Fibroblast of mammary gland (primary cell): ENCODE data around the gene PELO.

Source experiments
- DNase-seq: peaks from one replicate; pipeline ENCODE4 v3.0.0-alpha.2; 2010; ENCODE audit warnings: low read depth
- H3K4me3 ChIP-seq: 2 replicates; pipeline ENCODE4 v1.5.1; 2011; ENCODE audit warnings: low read depth, mild to moderate bottlenecking, low read length, moderate library complexity; ENCODE audit not compliant: control insufficient read depth
- TF ChIP-seq, protein P1 (sequence below): conservative IDR thresholded peaks from 2 replicates; pipeline ENCODE4 v1.5.1; 2011; ENCODE audit warnings: low read depth, low read length, inconsistent platforms; ENCODE audit not compliant: control insufficient read depth, insufficient read depth

PELO gene

GRCh38 chr5:52759331-52759730 lies 28.4 kb upstream of the PELO start:
- peak; percentile 30 for DNase-seq
- TF ChIP-seq, protein P1, sequence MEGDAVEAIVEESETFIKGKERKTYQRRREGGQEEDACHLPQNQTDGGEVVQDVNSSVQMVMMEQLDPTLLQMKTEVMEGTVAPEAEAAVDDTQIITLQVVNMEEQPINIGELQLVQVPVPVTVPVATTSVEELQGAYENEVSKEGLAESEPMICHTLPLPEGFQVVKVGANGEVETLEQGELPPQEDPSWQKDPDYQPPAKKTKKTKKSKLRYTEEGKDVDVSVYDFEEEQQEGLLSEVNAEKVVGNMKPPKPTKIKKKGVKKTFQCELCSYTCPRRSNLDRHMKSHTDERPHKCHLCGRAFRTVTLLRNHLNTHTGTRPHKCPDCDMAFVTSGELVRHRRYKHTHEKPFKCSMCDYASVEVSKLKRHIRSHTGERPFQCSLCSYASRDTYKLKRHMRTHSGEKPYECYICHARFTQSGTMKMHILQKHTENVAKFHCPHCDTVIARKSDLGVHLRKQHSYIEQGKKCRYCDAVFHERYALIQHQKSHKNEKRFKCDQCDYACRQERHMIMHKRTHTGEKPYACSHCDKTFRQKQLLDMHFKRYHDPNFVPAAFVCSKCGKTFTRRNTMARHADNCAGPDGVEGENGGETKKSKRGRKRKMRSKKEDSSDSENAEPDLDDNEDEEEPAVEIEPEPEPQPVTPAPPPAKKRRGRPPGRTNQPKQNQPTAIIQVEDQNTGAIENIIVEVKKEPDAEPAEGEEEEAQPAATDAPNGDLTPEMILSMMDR, result no peak
- no peak overlapping the region for H3K4me3 ChIP-seq

DNA sequence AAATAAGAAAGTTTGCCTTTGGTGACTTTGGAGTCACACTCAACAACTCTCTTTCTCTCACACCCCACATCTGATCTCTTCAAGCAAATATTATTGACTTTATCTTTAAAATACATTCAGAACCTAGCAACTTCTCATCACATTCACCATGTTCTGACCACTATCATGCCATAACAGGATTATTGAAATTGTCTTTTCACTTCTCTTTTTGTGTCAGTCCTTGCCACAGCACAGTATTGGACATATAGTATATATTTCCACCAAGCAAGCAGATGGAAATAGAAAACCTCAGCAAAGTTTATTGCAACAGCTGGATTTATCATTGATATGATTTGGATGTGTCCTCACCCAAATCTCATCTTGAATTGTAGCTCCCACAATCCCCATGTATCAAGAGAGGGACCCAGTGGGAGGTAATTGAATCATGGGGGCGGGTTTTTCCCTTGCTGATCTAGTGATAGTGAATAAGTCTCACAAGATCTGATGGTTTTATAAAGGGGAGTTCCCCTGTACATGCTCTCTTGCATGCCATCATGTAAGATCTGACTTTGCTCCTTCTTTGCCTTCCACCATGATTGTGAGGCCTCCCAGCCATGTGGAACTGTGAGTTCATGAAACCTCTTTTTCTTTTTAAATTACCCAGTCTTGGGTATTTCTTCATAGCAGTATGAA lies 26.9 kb upstream of the PELO start:
- DNase-seq, result no peak
- no peak overlapping the region for H3K4me3 ChIP-seq
- TF ChIP-seq, protein P1, result no peak

DNA sequence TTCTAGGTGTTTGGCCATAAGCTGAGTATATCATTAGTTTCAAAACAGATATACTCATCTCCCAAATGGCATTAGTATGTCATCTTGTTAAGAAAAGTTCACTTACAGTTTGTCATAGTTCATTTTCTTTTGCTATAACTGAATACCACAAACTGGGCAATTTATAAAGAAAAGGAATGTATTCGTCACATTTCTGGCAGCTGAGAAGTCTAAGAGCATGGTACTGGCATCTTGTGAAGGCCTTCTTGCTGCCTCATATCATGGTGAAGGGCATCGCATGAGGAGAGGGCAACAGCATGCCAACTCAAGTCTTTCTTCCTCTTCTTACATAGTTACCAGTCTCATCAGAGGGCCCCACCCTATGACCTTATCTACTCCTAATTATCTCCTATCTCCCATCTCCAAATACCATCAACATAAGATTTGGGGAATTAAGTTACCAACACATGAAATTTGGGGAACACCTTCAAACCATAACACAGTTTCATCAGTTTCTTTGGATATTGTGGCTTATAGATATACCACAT lies 20.4 kb upstream of the PELO start:
- TF ChIP-seq, protein P1, result no peak
- DNase-seq, result no peak
- H3K4me3 ChIP-seq, result no peak overlapping the region

DNA sequence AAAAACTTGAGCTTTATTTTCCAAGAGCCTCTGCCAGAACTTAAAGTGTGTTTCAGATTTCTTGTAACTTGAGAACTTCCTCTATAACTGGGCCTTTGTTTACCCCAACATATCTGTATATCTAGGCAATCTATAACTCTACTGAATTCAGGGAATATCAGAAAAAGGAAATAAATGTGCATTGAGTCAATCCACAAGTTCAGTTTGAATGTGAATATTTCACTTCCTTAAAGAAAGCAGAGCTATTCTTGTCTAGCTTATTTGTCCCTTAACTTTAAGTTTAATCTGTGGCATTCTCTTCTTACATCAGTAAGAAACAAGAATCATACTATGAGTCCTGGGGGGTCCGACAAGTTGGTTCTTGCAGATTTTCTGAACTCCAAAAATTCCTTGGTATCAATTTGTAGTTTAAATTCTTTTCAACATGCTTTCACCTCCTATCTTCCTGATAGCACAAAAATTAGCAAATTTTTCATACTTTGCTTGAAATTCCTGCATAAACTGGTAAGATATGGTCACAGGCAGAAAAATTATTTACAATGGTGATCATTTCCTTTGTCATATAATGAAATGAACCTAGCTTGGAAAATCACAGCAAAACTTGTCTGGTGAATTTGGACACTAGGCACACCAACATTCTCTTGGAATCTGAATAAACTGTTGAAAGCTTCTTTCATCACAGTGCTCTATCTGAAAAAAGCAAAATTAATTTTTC lies 19.8 kb upstream of the PELO start:
- no peak for DNase-seq
- no peak overlapping the region for H3K4me3 ChIP-seq
- TF ChIP-seq, protein P1, result no peak

GRCh38 chr5:52769061-52769460 lies 18.7 kb upstream of the PELO start:
- TF ChIP-seq, protein P1, result no peak
- H3K4me3 ChIP-seq, result no peak overlapping the region
- no peak for DNase-seq

DNA sequence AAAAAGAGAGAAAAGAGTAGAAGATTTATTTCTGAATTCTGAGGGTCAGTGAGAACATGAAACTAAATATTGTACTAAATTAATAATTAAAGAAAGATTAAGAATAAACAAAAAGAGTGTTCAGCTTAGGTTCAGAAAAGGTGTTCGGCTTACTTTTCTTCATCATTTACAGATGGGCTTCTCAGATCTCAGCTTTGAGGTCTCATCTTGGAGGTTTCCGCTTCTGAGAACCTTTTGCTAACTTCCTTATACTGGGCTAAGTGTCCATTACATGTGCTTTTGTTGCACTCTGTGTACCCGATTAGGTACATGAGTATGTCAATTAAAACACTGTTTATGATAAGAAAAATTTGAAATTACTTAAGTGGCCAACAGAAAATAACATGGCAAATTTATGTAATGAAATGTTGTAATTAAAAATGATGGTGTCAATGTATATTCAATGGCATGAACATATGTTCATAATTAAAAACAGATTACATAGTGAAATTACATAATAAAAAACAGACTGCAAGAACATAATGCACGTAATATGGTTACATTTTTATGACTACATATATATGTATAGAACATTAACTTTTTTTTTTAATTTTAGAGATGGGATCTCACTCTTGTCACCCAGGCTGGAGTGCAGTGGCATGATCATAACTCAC lies 17.3 kb upstream of the PELO start:
- no peak overlapping the region for H3K4me3 ChIP-seq
- no peak for DNase-seq
- TF ChIP-seq, protein P1, result no peak
